HG02840 (cell line): ENCODE data around the gene ZNF598.
A peak's percentile ranks its signal among the peaks of the same experiment; 100 is the strongest.
"Not testable (repeated sequence)": the region's sequence is repeated elsewhere in the genome, so short reads cannot be mapped to it uniquely, and the experiment has no call there.

Experiments
- ATAC-seq: cut with Tn5 transposase; IDR thresholded peaks from one replicate; pipeline ENCODE4 v1.9.1; 2021; ENCODE audit warnings: mild to moderate bottlenecking, moderate library complexity, moderate number of reproducible peaks; ENCODE audit not compliant: unreplicated experiment, low FRiP score

ZNF598 gene

DNA sequence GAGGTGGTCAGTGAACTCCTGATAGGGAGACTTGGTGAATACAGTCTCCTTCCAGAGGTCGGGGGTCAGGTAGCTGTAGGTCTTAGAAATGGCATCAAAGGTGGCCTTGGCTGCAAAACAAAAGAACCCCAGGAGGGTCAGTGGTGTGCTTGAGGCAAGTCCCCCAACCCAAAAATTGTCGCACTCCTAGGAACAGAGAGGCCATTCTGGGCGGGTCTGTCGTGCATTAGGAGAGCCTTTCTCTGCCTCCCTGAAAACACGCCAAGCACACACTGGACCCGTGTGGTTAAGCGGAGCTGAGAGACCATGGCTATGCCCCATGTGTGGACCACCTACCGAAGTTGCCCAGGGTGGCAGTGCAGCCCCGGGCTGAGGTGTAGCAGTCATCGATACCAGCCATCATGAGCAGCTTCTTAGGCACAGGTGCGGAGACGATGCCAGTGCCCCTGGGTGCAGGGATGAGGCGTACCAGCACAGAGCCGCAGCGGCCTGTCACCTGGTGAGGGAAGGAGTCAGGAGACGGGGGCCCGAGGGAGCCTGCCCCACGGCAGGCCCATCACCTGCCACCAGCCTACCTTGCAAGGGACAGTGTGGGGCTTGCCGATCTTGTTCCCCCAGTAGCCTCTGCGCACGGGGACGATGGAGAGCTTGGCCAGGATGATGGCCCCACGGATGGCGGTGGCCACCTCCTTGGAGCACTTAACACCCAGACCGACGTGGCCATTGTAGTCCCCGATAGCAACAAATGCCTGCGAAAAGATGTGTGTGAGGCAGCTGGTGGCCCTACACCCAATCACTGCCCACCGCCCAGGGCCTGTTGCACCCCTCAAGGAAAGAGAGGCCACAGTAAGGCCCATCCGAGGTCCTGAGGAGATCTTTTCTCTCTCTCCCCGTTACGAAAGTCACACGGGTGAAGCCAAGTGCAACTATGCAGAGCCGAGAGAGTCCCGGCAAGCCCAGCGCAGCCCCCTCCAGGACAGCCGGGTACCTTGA is 47.2 kb downstream of the ZNF598 start:
- ATAC-seq = not testable (repeated sequence)

DNA sequence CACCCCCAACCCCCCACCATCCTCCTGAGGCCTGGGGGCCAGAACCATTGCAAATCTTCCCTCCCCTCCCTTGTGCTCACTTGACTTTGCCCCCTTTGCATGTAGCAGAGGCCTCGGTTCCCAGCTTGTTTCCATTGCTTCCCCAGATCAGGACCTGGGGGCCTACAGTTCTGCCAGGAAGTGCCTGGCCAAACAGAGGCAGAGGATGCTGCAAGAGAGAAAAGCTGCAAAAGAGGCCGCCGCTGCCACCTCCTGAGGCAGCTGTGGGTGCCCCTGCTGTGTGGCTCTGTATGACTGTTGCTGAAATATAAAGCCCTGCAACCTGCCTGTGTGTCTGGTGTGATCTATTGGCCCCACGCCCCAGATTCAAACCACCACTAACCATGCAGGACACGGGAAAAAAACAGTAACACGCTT is 48.0 kb downstream of the ZNF598 start:
- no peak for ATAC-seq

DNA sequence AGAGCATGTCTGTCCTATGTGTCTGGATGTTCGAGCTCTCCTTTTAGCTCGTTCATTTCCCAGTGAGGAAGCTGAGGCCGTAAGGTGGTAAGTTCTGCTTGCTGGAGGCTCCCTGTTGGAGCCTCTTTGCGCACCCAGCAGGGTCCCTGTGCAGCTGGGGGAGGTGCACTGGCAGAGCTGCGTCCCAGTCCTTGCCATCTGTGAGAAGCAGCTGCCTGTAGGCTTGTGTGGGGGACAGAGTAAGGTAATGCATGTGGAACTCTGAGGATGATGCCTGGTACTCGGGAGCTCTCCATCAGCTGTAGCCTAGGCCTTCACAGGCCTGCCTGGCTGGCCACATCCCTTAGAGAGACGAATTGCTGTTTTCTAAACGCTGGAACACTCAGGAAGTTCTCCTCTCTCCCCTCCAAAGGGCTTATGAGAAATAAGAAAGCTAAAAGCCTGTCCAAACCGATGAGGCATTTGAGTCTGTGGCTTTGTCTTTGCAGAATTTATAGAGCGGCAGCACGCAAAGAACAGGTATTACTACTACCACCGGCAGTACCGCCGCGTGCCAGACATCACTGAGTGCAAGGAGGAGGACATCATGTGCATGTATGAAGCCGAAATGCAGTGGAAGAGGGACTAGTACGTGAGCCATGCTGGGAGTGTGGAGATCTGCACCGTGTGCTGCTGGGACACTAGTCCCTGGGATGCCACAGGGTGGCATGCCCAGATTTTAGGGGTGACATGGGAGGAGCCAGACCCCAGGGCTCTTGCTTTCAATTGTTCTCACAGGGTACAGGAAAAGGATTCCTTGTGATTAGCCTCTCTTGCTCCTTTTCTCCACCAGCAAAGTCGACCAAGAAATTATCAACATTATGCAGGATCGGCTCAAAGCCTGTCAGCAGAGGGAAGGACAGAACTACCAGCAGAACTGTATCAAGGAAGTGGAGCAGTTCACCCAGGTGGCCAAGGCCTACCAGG is 48.7 kb downstream of the ZNF598 start:
- no peak for ATAC-seq

DNA sequence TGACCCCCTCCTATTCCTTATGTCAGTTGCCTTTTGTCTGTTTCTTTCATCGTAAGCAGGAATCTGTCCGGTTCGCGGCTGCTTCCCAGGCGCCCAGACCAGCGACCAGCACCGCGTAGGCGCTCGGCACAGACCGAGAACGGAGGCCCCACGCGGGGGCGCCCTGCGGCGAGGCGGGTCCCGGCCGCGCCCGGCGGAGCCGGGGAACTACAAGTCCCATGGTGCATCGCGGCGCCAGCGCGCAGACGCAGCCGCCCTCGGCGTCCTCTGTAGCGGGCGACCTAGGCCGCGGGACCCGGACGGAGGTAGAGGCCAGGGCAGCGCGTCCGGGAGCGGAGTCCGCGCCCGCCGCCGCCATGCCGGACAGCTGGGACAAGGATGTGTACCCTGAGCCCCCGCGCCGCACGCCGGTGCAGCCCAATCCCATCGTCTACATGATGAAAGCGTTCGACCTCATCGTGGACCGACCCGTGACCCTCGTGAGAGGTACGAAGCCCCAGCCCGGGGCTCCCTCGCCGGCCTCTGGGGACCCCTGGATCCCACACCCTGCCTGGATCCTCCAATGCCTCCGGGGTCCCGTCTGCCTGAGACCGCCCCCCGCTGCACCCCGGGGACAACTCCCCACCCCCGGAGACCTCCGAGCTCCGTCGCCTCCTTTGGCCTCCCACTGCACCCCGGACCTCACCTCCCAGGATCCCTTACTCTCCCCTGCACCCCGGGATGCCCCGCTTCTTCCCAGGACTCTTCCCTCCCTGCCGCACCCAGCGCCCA is 50.2 kb downstream of the ZNF598 start, which contains the start of gene NDUFB10:
TSS of gene NDUFB10 (plus strand) at position 270 of the 771 bp plus-strand sequence. CDS start at position 357, 87 bp downstream.
- ATAC-seq = peak; percentile 67

DNA sequence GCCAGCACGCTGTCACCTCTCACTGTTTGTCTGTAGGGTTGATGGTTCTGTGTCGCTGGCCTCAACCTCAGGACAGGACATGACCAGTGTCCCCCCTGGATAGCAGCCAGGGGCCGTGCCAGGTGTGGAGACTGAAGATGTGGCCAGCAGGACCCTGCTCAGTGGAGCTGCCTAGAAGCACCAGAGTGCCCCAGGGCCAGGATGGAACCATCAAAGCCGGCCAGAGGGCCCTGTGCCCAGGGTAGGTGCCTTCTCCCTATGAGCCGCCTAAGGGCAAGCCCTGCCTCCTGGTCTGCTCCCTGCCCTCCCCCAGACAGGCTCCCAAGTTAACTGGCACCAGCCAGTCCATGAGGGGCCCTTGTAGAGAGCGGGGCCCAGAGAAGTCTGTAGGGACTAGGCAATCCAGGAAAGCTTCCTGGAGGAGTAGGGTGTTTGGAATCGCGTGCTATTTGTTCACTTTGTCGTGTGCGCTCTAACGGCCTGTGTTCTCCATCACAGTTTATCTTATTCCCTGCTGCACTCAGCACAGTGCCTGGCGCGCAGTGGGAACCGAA is 50.8 kb downstream of the ZNF598 start:
- peak; percentile 5 for ATAC-seq

DNA sequence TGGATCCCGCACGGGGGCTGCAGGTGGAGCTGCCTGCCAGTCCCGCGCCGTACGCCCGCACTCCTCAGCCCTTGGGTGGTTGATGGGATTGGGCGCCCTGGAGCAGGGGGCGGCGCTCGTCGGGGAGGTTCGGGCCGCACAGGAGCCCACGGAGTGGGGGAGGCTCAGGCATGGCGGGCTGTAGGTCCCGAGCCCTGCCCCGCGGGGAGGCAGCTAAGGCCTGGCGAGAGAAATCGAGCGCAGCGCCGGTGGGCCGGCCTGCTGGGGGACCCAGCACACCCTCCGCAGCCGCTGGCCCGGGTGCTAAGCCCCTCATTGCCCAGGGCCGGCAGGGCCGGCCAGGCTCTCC is 51.5 kb downstream of the ZNF598 start:
- not testable (repeated sequence) for ATAC-seq

DNA sequence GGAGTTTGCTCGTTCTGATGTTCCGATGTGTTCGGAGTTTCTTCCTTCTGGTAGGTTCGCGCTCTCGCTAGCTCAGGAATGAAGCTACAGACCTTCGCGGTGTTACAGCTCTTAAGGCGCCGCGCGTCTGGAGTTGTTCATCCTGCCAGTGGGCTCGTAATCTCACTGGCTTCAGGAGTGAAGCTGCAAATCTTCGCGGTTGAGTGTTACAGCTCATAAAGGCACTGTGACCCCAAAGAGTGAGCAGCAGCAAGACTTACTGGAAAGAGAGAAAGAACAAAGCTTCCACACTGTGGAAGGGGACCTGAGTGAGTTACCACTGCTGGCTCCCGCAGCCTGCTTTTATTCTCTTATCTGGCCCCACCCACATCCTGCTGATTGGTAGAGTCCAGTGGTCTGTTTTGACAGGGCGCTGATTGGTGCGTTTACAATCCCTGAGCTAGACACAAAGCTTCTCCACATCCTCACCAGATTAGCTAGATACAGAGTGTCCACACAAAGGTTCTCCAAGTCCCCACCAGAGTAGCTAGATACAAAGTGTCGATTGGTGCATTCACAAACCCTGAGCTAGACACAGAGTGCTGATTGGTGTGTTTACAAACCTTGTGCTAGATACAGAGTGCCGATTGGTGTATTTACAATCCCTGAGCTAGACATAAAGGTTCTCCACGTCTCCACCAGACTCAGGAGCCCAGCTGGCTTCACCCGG is 52.0 kb downstream of the ZNF598 start:
- ATAC-seq = not testable (repeated sequence)

DNA sequence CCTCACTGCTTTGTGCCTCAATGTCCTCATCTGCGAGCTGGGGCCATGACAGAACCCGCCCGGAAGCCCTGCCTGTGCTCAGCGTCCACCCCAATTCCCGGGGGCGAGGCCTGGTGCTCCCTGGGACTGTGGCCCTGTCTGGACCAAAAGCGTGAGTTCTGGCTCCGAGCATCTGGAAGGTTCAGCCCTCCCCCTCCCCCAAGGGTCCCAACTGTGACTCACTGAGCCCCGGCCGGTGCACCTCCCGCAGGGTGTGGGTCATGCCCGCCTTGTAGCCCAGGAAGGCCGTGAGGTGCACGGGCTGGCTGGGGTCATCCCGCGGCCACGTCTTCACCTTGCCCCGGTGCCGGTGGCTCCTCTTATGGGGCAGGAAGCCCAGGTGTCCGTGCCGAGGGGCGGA is 55.9 kb downstream of the ZNF598 start:
- no peak for ATAC-seq

DNA sequence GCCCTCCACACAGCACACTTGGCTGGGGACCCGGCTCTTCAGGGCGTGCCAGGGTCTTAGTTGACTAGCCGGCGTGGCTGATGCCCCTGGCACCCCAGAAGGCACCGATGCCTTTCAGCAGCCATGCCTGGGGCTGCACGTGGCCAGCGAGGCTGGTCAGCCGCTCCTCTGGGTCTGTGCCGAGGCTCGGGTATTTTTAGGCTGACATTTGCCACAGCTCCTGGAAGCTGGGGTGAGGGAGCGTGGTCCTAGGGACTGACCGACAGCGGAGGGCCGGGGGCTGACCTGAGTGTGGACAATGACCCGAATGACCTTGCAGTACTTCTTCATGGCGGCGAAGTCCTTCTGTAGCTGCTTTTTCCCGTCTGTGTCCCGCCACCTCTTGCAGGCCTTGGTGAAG is 59.1 kb downstream of the ZNF598 start:
- ATAC-seq = no peak

DNA sequence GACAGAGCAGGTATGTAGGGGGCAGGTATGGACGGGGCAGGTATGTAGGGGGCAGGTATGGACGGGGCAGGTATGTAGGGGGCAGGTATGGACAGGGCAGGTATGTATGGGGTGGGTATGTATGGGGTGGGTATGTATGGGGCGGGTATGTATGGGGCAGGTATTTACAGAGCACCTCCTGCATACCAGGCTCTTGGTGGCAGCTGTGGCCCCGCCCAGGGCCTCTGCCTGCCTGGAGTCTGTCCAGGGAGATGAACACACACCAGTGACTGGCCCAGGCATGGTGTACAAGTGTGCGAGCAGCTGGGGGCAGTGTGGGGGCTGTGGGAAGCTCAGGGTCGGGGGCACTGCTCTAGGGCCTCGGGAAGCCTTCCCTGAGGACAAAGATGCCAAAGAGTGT is 59.6 kb downstream of the ZNF598 start:
- ATAC-seq = no peak

DNA sequence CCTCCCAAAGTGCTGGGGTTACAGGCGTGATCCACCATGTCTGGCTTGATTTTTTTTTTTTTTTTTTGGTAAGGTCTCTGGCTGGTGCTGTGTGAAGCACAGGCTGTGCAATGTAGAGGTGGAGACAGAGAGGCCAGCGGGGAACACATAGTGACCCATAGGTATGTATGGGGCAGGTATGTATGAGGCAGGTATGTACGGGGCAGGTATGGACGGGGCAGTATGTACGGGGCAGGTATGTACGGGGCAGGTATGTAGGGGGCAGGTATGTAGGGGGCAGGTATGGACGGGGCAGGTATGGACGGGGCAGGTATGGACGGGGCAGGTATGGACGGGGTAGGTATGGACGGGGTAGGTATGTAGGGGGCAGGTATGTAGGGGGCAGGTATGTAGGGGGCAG is 60.1 kb downstream of the ZNF598 start:
- ATAC-seq = no peak
